ENCODE data around the gene PRELID1. TPM values are rescaled to one million over a fixed set of nuclear protein-coding genes. Genes with fewer than 3 reads are reported as not detected.

Gene PRELID1
- total RNA-seq, 1 donor from 2014 or later = 250 TPM

- Mint-ChIP-seq H3K27me3 (ENCODE audit: insufficient read depth) (no peaks in the 10 kb centered on the region), H3K4me1 (ENCODE audit: low read depth) (peaks cover 49% of the 10 kb centered on the region), H3K36me3 (ENCODE audit: low read depth) (peaks cover 13% of the 10 kb centered on the region), H3K27ac (peak overlapping the region; percentile 74), H3K9me3 (no peaks in the 10 kb centered on the region), H3K4me3 (peak overlapping the region; percentile 87)
- intact Hi-C loops (cut with micrococcal nuclease) = loop anchor here (1.0 to 5.0 kb wide), 4 partner anchors 8 to 841 kb away; partner anchors contain the start of genes NHP2, PRELID1, RAB24 and RNF44
- DNase-seq (ENCODE audit: low spot score) = no peak
These were observed 7.8 kb downstream of the PRELID1 start for GRCh38 chr5:177311392-177311722.

GRCh38 chr5:177311723-177312648, 8.4 kb downstream of the PRELID1 start, which contains the start of gene MXD3:
Gene MXD3 (minus strand): TSS chr5:177311898. CDS start chr5:177311830, 68 bp downstream.
- peaks cover 7% of the 10 kb centered on the region for H3K36me3 Mint-ChIP-seq (ENCODE audit: low read depth)
- H3K9me3 Mint-ChIP-seq = no peaks in the 10 kb centered on the region
- peak; percentile 96 for DNase-seq (ENCODE audit: low spot score)
- peaks cover 44% of the 10 kb centered on the region for H3K4me1 Mint-ChIP-seq (ENCODE audit: low read depth)
- intact Hi-C loops (cut with micrococcal nuclease) = loop anchor here (1.0 to 5.0 kb wide), 9 partner anchors 9 to 840 kb away; partner anchors contain the start of genes DDX41, GRK6, LMAN2 and NHP2
- H3K4me3 Mint-ChIP-seq = peak within 1 kb of the TSS; percentile 89
- no peaks in the 10 kb centered on the region for H3K27me3 Mint-ChIP-seq (ENCODE audit: insufficient read depth)
- peak within 1 kb of the TSS; percentile 85 for H3K27ac Mint-ChIP-seq

GRCh38 chr5:177312649-177313181, 9.1 kb downstream of the PRELID1 start:
- Mint-ChIP-seq H3K4me1 (ENCODE audit: low read depth) (peaks cover 43% of the 10 kb centered on the region), H3K27ac (peak overlapping the region; percentile 84), H3K27me3 (ENCODE audit: insufficient read depth) (no peaks in the 10 kb centered on the region), H3K4me3 (peak overlapping the region; percentile 87), H3K36me3 (ENCODE audit: low read depth) (peaks cover 9% of the 10 kb centered on the region), H3K9me3 (no peaks in the 10 kb centered on the region)
- intact Hi-C loops (cut with micrococcal nuclease) = loop anchor here (1.0 to 5.0 kb wide), 9 partner anchors 39 to 840 kb away; partner anchors contain the start of genes DDX41, GRK6, LMAN2 and NHP2
- peak; percentile 50 for DNase-seq (ENCODE audit: low spot score)

- Mint-ChIP-seq H3K27me3 (ENCODE audit: insufficient read depth) (no peaks in the 10 kb centered on the region), H3K9me3 (no peaks in the 10 kb centered on the region), H3K27ac (no peak overlapping the region), H3K36me3 (ENCODE audit: low read depth) (peaks cover 9% of the 10 kb centered on the region), H3K4me1 (ENCODE audit: low read depth) (peaks cover 48% of the 10 kb centered on the region), H3K4me3 (no peak overlapping the region)
- intact Hi-C loops (cut with micrococcal nuclease) = loop anchor here (1.0 to 5.0 kb wide), 6 partner anchors 203 to 839 kb away; partner anchors contain the start of genes DDX41, NHP2, RNF44 and TMED9
- DNase-seq (ENCODE audit: low spot score) = no peak
These were observed 10.1 kb downstream of the PRELID1 start for GRCh38 chr5:177313561-177314259.

GRCh38 chr5:177314376-177315342, 11.1 kb downstream of the PRELID1 start:
- intact Hi-C loops (cut with micrococcal nuclease) = loop anchor here (5.0 kb wide), 3 partner anchors 307 to 838 kb away; partner anchors contain the start of genes NHP2, RNF44 and UIMC1
- DNase-seq (ENCODE audit: low spot score) = no peak
- Mint-ChIP-seq H3K27me3 (ENCODE audit: insufficient read depth) (no peaks in the 10 kb centered on the region), H3K4me3 (no peak overlapping the region), H3K9me3 (peaks cover 4% of the 10 kb centered on the region), H3K4me1 (ENCODE audit: low read depth) (peaks cover 40% of the 10 kb centered on the region), H3K36me3 (ENCODE audit: low read depth) (peaks cover 9% of the 10 kb centered on the region), H3K27ac (no peak overlapping the region)

GRCh38 chr5:177315411-177315810, 11.8 kb downstream of the PRELID1 start:
- Mint-ChIP-seq H3K9me3 (peaks cover 5% of the 10 kb centered on the region), H3K4me1 (ENCODE audit: low read depth) (peaks cover 34% of the 10 kb centered on the region), H3K27ac (no peak overlapping the region), H3K27me3 (ENCODE audit: insufficient read depth) (no peaks in the 10 kb centered on the region), H3K36me3 (ENCODE audit: low read depth) (peaks cover 11% of the 10 kb centered on the region), H3K4me3 (no peak overlapping the region)
- intact Hi-C loops (cut with micrococcal nuclease) = no loop called here
- no peak for DNase-seq (ENCODE audit: low spot score)

GRCh38 chr5:177316005-177316404, 12.4 kb downstream of the PRELID1 start:
- Mint-ChIP-seq H3K27me3 (ENCODE audit: insufficient read depth) (no peaks in the 10 kb centered on the region), H3K36me3 (ENCODE audit: low read depth) (peaks cover 11% of the 10 kb centered on the region), H3K4me3 (no peak overlapping the region), H3K4me1 (ENCODE audit: low read depth) (peaks cover 30% of the 10 kb centered on the region), H3K27ac (no peak overlapping the region), H3K9me3 (peaks cover 5% of the 10 kb centered on the region)
- intact Hi-C loops (cut with micrococcal nuclease) = no loop called here
- DNase-seq (ENCODE audit: low spot score) = no peak

- peak; percentile 61 for DNase-seq (ENCODE audit: low spot score)
- intact Hi-C loops (cut with micrococcal nuclease) = loop anchor here (1.0 to 2.0 kb wide), 4 partner anchors 72 to 183 kb away; no protein-coding TSS in a partner anchor
- Mint-ChIP-seq H3K9me3 (peaks cover 5% of the 10 kb centered on the region), H3K4me3 (no peak overlapping the region), H3K27me3 (ENCODE audit: insufficient read depth) (no peaks in the 10 kb centered on the region), H3K4me1 (ENCODE audit: low read depth) (peaks cover 22% of the 10 kb centered on the region), H3K27ac (no peak overlapping the region), H3K36me3 (ENCODE audit: low read depth) (peaks cover 11% of the 10 kb centered on the region)
These were observed 14.4 kb downstream of the PRELID1 start for GRCh38 chr5:177317959-177318377.

- Mint-ChIP-seq H3K4me3 (no peak overlapping the region), H3K36me3 (ENCODE audit: low read depth) (peaks cover 11% of the 10 kb centered on the region), H3K27me3 (ENCODE audit: insufficient read depth) (no peaks in the 10 kb centered on the region), H3K4me1 (ENCODE audit: low read depth) (peaks cover 16% of the 10 kb centered on the region), H3K9me3 (peaks cover 5% of the 10 kb centered on the region), H3K27ac (no peak overlapping the region)
- intact Hi-C loops (cut with micrococcal nuclease) = loop anchor here (2.0 kb wide), 1 partner anchor 135 kb away; no protein-coding TSS in a partner anchor
- DNase-seq (ENCODE audit: low spot score) = no peak
These were observed 16.5 kb downstream of the PRELID1 start for GRCh38 chr5:177319913-177320588.

- Mint-ChIP-seq H3K27me3 (ENCODE audit: insufficient read depth) (no peaks in the 10 kb centered on the region), H3K4me3 (no peak overlapping the region), H3K27ac (no peak overlapping the region), H3K4me1 (ENCODE audit: low read depth) (peaks cover 15% of the 10 kb centered on the region), H3K36me3 (ENCODE audit: low read depth) (peaks cover 13% of the 10 kb centered on the region), H3K9me3 (peaks cover 5% of the 10 kb centered on the region)
- intact Hi-C loops (cut with micrococcal nuclease) = no loop called here
- DNase-seq (ENCODE audit: low spot score) = no peak
These were observed 17.3 kb downstream of the PRELID1 start for GRCh38 chr5:177320879-177321278.

GRCh38 chr5:177325868-177326381, 22.3 kb downstream of the PRELID1 start:
- DNase-seq (ENCODE audit: low spot score) = no peak
- no peak overlapping the region for H3K27ac Mint-ChIP-seq
- intact Hi-C loops (cut with micrococcal nuclease) = no loop called here
- peaks cover 9% of the 10 kb centered on the region for H3K4me1 Mint-ChIP-seq (ENCODE audit: low read depth)
- H3K36me3 Mint-ChIP-seq (ENCODE audit: low read depth) = peaks cover 12% of the 10 kb centered on the region
- no peak overlapping the region for H3K4me3 Mint-ChIP-seq
- H3K9me3 Mint-ChIP-seq = no peaks in the 10 kb centered on the region
- no peaks in the 10 kb centered on the region for H3K27me3 Mint-ChIP-seq (ENCODE audit: insufficient read depth)

Measured in activated T-helper 1 cell treated with anti-CD3 and anti-CD28 coated beads, Interleukin-12 subunit alpha, Interleukin-12 subunit beta, Interleukin-2, Interleukin-4 antibody, amounts not matched to agents 30 ng/mL and 10 ng/mL and 1 ng/mL, durations not matched to agents 14 hours and 24 hours and 36 hours (primary cell).